ENCODE measurements around the gene ABLIM1.
A peak's percentile ranks its signal among the peaks of the same experiment; 100 is the strongest.

Gene ABLIM1

GRCh38 chr10:114391599-114391998 lies 266.5 kb downstream of the ABLIM1 start:
- Mint-ChIP-seq H3K27me3 (peaks cover 53% of the 10 kb centered on the region), H3K4me1 (peaks cover 16% of the 10 kb centered on the region), H3K27ac (no peak overlapping the region), H3K36me3 (no peaks in the 10 kb centered on the region), H3K4me3 (no peak overlapping the region), H3K9me3 (peaks cover 3% of the 10 kb centered on the region)
- ATAC-seq = no peak

- Mint-ChIP-seq H3K36me3 (no peaks in the 10 kb centered on the region), H3K27ac (no peak overlapping the region), H3K27me3 (peaks cover 47% of the 10 kb centered on the region), H3K9me3 (peaks cover 3% of the 10 kb centered on the region), H3K4me1 (peaks cover 9% of the 10 kb centered on the region), H3K4me3 (no peak overlapping the region)
- ATAC-seq = no peak
Observed at GRCh38 chr10:114389426-114389825, 268.6 kb downstream of the ABLIM1 start.

DNA sequence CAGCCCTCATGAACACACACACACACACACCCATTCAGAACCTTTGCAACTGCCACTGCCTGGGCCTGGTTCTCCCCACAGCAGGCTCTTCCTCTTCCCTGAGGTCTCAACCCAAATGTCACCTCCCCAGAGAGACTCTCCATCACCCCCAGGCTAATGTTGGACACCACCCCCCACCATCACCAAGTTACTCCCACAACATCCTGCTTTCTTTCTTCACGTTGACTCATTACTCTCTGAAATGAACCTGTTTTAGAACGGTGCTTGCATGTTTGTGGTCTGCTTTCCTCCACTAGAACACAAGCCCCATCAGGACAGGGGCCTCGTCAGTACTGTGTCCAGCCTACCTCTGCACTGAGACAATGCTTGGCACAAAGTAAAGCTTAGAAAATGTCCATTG lies 269.8 kb downstream of the ABLIM1 start:
- Mint-ChIP-seq H3K36me3 (no peaks in the 10 kb centered on the region), H3K27me3 (peaks cover 39% of the 10 kb centered on the region), H3K27ac (no peak overlapping the region), H3K9me3 (peaks cover 3% of the 10 kb centered on the region), H3K4me3 (peak overlapping the region; percentile 7), H3K4me1 (peaks cover 9% of the 10 kb centered on the region)
- peak; percentile 81 for ATAC-seq

DNA sequence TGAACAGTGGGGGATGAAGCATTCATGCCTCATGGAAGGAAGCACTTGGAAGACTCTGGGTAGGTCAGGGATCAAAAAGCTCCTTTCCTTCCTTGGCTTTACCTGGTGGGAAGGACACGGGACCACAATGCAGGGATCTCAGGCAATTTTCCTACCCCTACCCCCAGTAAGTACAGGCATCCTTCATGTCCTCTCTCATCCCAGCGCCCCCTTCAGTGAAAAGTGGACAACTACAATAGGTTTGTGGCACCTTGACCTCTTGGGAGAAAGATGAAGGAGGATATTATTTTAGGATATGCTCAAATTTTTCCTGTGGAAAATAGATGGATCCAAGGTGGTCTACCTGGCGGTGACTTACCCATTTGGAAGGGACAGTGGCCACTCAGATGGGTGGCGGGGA lies 270.3 kb downstream of the ABLIM1 start:
- Mint-ChIP-seq H3K27me3 (peaks cover 36% of the 10 kb centered on the region), H3K4me1 (peaks cover 9% of the 10 kb centered on the region), H3K36me3 (no peaks in the 10 kb centered on the region), H3K4me3 (no peak overlapping the region), H3K9me3 (peaks cover 3% of the 10 kb centered on the region), H3K27ac (no peak overlapping the region)
- no peak for ATAC-seq

DNA sequence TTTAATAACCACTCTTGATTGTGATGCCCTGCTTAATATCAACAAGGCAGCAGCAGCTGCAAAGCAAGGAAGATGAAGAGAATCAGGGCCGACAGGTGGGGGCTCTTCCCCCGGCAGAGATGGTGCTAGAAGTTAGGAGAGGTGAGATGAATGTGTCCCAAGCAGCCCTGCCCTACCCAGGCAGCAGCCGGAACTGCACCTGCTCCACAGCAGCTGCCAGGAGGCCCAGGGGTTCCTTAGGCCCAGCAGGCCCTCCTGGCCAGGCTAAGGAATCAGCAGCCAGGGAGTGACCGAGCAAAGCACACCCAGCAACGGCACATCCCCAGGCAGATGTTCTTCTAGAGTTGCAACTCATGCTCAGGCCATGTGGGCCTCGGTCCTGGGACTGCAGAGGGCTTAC lies 271.6 kb downstream of the ABLIM1 start:
- Mint-ChIP-seq H3K4me1 (peaks cover 9% of the 10 kb centered on the region), H3K27ac (no peak overlapping the region), H3K36me3 (no peaks in the 10 kb centered on the region), H3K27me3 (peaks cover 36% of the 10 kb centered on the region), H3K9me3 (peaks cover 3% of the 10 kb centered on the region), H3K4me3 (no peak overlapping the region)
- ATAC-seq = no peak

- Mint-ChIP-seq H3K27ac (no peak overlapping the region), H3K27me3 (peaks cover 37% of the 10 kb centered on the region), H3K4me3 (no peak overlapping the region), H3K4me1 (peaks cover 9% of the 10 kb centered on the region), H3K9me3 (peaks cover 3% of the 10 kb centered on the region), H3K36me3 (no peaks in the 10 kb centered on the region)
- ATAC-seq = no peak
Observed at GRCh38 chr10:114385557-114385956, 272.5 kb downstream of the ABLIM1 start.

GRCh38 chr10:114384601-114385000 lies 273.5 kb downstream of the ABLIM1 start:
- no peak for ATAC-seq
- H3K4me1 Mint-ChIP-seq = peaks cover 9% of the 10 kb centered on the region
- H3K36me3 Mint-ChIP-seq = no peaks in the 10 kb centered on the region
- H3K27me3 Mint-ChIP-seq = peaks cover 43% of the 10 kb centered on the region
- peaks cover 3% of the 10 kb centered on the region for H3K9me3 Mint-ChIP-seq
- no peak overlapping the region for H3K4me3 Mint-ChIP-seq
- H3K27ac Mint-ChIP-seq = no peak overlapping the region

DNA sequence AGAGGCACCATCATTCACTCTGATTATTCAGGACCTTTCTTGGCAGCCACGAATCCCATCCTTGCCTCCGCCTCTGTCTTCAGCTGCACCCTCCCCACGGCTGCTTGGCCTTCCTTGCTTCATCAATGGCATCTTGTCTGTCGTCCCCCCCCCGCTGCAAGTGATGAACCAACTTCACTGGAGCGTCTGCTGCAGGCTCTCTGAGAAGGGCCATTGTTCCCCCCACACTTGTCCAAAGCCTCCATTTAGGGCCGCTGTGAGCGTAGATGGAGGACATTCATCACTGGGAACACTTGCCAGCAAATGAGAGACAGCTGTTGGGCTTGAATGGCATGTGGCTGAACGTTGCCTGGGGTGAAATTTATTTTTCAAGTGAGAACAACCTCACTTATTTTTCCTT lies 273.9 kb downstream of the ABLIM1 start:
- Mint-ChIP-seq H3K36me3 (no peaks in the 10 kb centered on the region), H3K4me3 (no peak overlapping the region), H3K27me3 (peaks cover 43% of the 10 kb centered on the region), H3K4me1 (peaks cover 9% of the 10 kb centered on the region), H3K9me3 (peaks cover 3% of the 10 kb centered on the region), H3K27ac (no peak overlapping the region)
- no peak for ATAC-seq

Data from stimulated activated memory B cell treated with anti-CD40 and anti-IgM and Interleukin-4, amounts not matched to agents 10 μg/mL and 1 μg/mL and 100 μg/mL, for 72 hours (primary cell).